HepG2 (cell line): ENCODE measurements around the gene CMTM1. TPM values are rescaled to one million over a fixed set of nuclear protein-coding genes. Genes with fewer than 3 reads are reported as not detected.

Experiments used
- HCFC1 ChIP-seq: fragments of 150-350 bp; IDR thresholded peaks from 2 replicates; pipeline ENCODE4 v1.6.1; 2014; ENCODE audit warnings: low read depth, low read length
- HMGA1 ChIP-seq: sonication (generic); formaldehyde crosslinking; conservative IDR thresholded peaks from 2 replicates; pipeline ENCODE4 v1.4.0; 2020; ENCODE audit warnings: missing genetic modification reagents
- HNRNPLL ChIP-seq: fragments of 200-400 bp; formaldehyde crosslinking; IDR thresholded peaks from 2 replicates; pipeline ENCODE4 v1.6.1; 2017; ENCODE audit warnings: mild to moderate bottlenecking, low read depth, low read length; ENCODE audit not compliant: poor library complexity, severe bottlenecking
- KDM4B ChIP-seq: sonication (generic); formaldehyde crosslinking; IDR thresholded peaks from 2 replicates; pipeline ENCODE4 v1.4.0; 2020; ENCODE audit warnings: missing genetic modification reagents
- KDM6A ChIP-seq: IDR thresholded peaks from 2 replicates; pipeline ENCODE4 v1.6.1; 2016; ENCODE audit warnings: low read depth
- POLR2A ChIP-seq, 2 experiments: IDR thresholded peaks; 2 replicates each; pipeline ENCODE4 v1.6.1; 2011; ENCODE audit warnings: low read depth in 2 of 2, low read length in 2 of 2, mild to moderate bottlenecking in 1 of 2, moderate library complexity in 1 of 2; ENCODE audit not compliant: insufficient read depth in 1 of 2
- SALL2 ChIP-seq: sonication (generic); formaldehyde crosslinking; IDR thresholded peaks from 2 replicates; pipeline ENCODE4 v1.8.1; 2023; ENCODE audit warnings: mild to moderate bottlenecking, missing genetic modification reagents, inconsistent platforms
- SP4 ChIP-seq: sonication (generic); formaldehyde crosslinking; IDR thresholded peaks from 2 replicates; pipeline ENCODE4 v1.8.1; 2023; ENCODE audit warnings: mild to moderate bottlenecking, missing genetic modification reagents
- TMF1 ChIP-seq: sonication (generic); formaldehyde crosslinking; IDR thresholded peaks from 2 replicates; pipeline ENCODE4 v1.8.1; 2022; ENCODE audit warnings: low read depth, missing genetic modification reagents
- YEATS2 ChIP-seq: sonication (generic); formaldehyde crosslinking; IDR thresholded peaks from 2 replicates; pipeline ENCODE4 v1.4.0; 2020; ENCODE audit warnings: missing genetic modification reagents, borderline replicate concordance
- ZNF546 ChIP-seq: sonication (generic); formaldehyde crosslinking; conservative IDR thresholded peaks from 2 replicates; pipeline ENCODE4 v1.8.1; 2023; ENCODE audit warnings: mild to moderate bottlenecking, missing genetic modification reagents
- polyA plus RNA-seq, 8 experiments: library from polyadenylated mRNA; depleted of rRNA in 3 of 8; stranded (reverse) in 7 of 8; unstranded in 1 of 8; fragments of >200 nt; fragmentation: Illumina TruSeq in 4 of 8; extraction: Trizol in 4 of 8; gene quantifications; 2 replicates each; pipeline versions ENCODE4 v1.2.1 to v1.2.3, GENCODE V29; 2011 to 2016; ENCODE audit warnings: low read depth in 4 of 8, missing spikeins in 1 of 8, mixed read lengths in 1 of 8; ENCODE audit not compliant: insufficient read depth in 1 of 8
- total RNA-seq, 5 experiments: library from RNA; depleted of rRNA; stranded (reverse); fragments of >200 nt; fragmentation: Illumina TruSeq; extraction: Trizol; gene quantifications; 2 replicates each; pipeline ENCODE4 v1.2.3, GENCODE V29; 2016; ENCODE audit warnings: low read depth in 1 of 5
- TF ChIP-seq, protein P1 (sequence below): sonication (generic); formaldehyde crosslinking; IDR thresholded peaks from 2 replicates; pipeline ENCODE4 v1.4.0; 2020; ENCODE audit warnings: mild to moderate bottlenecking, missing genetic modification reagents
- TF ChIP-seq, protein P2 (sequence below): sonication (generic); formaldehyde crosslinking; IDR thresholded peaks from 2 replicates; pipeline ENCODE4 v1.5.0; 2020; ENCODE audit warnings: missing genetic modification reagents
- TF ChIP-seq, protein P3 (sequence below): sonication (generic); formaldehyde crosslinking; IDR thresholded peaks from 2 replicates; pipeline ENCODE4 v1.5.1; 2020; ENCODE audit warnings: missing genetic modification reagents, mild to moderate bottlenecking, borderline replicate concordance
- TF ChIP-seq, protein P4 (sequence below): sonication (generic); formaldehyde crosslinking; IDR thresholded peaks from 2 replicates; pipeline ENCODE4 v1.5.1; 2020; ENCODE audit warnings: mild to moderate bottlenecking, missing genetic modification reagents, borderline replicate concordance
- TF ChIP-seq, protein P5 (sequence below): sonication (generic); formaldehyde crosslinking; IDR thresholded peaks from 2 replicates; pipeline ENCODE4 v1.4.0; 2020; ENCODE audit warnings: mild to moderate bottlenecking, missing genetic modification reagents

Gene CMTM1
- total and polyA plus RNA-seq, 2 of the 13 experiments (the other 11 are each of a cell fraction or from before 2014, with no cell fraction given) = 1.7 to 2.9 TPM

DNA sequence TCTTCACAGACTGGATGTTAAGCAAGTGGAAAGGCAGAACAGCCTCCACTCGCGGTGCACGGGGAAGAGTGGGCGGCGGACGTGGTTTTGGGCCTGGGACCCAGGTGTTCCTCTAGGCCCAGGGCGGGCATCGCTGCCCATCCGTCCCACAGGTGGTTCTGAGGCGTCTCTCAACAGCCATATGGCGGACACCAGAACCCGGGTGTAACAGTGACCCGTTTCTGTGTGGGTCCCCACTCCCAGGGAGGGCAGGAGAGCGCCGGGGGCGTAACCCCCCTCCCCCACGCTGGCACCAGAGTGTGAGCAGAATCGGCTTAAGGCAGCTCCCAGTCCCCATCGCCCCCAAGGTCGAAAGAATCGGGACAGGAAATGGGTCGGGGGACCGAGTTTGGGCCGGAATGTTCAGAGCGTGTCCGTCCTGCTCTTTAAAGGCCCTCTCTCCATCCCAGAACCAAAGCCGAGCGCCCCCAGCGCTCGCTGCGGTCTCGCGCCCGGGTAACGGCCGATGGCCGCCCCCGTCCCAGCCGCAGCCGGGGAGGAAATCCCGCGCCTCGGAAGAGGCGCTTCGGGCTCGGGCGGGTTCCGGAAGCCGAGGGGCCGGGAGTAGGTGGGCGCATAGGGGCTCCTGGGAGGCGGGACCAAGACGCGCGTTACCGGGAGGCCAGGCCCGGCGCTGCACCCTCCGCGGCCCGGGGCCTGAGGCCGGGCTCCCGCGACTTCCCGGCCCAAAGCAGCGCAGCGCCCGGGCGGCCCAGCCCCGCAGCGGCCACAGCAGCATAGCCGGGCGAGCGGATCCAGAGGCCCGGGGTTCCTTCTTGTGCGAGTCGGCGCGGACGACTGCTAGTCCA, 16.7 kb upstream of the CMTM1 start, which contains the start of gene TK2 (continued):
- TF ChIP-seq, protein P1, sequence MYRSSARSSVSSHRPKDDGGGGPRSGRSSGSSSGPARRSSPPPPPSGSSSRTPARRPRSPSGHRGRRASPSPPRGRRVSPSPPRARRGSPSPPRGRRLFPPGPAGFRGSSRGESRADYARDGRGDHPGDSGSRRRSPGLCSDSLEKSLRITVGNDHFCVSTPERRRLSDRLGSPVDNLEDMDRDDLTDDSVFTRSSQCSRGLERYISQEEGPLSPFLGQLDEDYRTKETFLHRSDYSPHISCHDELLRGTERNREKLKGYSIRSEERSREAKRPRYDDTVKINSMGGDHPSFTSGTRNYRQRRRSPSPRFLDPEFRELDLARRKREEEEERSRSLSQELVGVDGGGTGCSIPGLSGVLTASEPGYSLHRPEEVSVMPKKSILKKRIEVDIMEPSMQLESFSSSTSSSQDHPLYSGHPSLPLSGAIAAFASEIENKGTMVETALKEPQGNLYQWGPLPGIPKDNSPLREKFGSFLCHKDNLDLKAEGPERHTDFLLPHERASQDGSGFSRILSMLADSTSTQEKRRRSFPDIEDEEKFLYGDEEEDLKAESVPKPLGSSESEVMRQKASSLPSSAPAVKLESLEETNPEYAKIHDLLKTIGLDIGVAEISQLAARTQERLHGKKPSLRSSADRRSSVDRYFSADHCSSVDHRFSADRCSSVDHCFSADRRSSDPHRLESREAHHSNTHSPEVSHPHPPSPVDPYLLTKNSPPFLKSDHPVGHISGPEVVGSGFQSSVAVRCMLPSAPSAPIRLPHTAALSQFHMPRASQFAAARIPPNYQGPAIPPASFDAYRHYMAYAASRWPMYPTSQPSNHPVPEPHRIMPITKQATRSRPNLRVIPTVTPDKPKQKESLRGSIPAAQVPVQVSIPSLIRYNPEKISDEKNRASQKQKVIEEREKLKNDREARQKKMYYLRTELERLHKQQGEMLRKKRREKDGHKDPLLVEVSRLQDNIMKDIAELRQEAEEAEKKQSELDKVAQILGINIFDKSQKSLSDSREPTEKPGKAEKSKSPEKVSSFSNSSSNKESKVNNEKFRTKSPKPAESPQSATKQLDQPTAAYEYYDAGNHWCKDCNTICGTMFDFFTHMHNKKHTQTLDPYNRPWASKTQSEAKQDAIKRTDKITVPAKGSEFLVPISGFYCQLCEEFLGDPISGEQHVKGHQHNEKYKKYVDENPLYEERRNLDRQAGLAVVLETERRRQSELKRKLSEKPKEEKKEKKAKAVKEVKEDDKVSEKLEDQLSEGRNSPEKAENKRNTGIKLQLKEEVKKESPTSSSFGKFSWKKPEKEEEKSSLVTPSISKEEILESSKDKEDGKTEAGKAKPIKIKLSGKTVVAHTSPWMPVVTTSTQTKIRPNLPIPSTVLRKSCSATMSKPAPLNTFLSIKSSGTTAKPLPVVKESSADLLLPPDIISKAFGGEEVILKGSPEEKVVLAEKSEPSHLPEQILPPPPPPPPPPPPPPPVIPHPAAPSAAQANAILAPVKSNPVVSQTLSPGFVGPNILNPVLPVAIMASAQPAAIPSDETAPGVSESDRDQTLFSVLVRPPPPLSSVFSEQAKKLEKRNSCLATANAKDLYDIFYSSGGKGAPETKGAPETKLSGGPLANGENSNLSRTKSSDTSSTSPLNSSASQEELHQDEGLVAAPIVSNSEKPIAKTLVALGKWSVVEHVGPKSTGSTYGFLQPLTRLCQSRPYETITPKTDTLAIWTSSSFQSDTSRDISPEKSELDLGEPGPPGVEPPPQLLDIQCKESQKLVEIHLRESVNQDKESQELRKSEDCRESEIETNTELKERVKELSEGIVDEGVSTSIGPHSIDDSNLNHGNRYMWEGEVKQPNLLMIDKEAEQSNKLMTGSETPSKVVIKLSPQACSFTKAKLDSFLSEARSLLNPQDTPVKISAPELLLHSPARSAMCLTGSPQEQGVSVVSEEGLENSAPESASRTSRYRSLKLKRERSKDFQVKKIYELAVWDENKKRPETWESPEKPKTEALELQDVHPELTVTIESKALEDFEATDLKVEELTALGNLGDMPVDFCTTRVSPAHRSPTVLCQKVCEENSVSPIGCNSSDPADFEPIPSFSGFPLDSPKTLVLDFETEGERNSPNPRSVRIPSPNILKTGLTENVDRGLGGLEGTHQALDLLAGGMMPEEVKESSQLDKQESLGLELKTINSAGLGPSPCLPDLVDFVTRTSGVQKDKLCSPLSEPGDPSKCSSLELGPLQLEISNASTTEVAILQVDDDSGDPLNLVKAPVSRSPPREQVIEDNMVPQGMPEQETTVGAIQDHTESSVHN = no peak
- TF ChIP-seq SP4 (CRISPR knock-in tag) (peak; percentile 63), ZNF546 (CRISPR knock-in tag) (peak; percentile 96), YEATS2 (CRISPR knock-in tag) (peak; percentile 64), HMGA1 (CRISPR knock-in tag) (no peak), SALL2 (CRISPR knock-in tag) (peak; percentile 81; the same call in 1 of the 2 replicates), TMF1 (no peak), KDM4B (CRISPR knock-in tag) (no peak), HNRNPLL (peak; percentile 83), HCFC1 (no peak), POLR2A (IDR thresholded peaks at IDR 0.05; ENCODE audit: insufficient read depth in 1 of 2, low read depth in 2 of 2, low read length in 2 of 2) (peak; percentile 87 to 89), KDM6A (no peak)
- TF ChIP-seq, protein P2, sequence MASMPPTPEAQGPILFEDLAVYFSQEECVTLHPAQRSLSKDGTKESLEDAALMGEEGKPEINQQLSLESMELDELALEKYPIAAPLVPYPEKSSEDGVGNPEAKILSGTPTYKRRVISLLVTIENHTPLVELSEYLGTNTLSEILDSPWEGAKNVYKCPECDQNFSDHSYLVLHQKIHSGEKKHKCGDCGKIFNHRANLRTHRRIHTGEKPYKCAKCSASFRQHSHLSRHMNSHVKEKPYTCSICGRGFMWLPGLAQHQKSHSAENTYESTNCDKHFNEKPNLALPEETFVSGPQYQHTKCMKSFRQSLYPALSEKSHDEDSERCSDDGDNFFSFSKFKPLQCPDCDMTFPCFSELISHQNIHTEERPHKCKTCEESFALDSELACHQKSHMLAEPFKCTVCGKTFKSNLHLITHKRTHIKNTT (CRISPR knock-in tag) = no peak
- TF ChIP-seq, protein P3, sequence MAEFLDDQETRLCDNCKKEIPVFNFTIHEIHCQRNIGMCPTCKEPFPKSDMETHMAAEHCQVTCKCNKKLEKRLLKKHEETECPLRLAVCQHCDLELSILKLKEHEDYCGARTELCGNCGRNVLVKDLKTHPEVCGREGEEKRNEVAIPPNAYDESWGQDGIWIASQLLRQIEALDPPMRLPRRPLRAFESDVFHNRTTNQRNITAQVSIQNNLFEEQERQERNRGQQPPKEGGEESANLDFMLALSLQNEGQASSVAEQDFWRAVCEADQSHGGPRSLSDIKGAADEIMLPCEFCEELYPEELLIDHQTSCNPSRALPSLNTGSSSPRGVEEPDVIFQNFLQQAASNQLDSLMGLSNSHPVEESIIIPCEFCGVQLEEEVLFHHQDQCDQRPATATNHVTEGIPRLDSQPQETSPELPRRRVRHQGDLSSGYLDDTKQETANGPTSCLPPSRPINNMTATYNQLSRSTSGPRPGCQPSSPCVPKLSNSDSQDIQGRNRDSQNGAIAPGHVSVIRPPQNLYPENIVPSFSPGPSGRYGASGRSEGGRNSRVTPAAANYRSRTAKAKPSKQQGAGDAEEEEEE (CRISPR knock-in tag) = no peak
- TF ChIP-seq, protein P4, sequence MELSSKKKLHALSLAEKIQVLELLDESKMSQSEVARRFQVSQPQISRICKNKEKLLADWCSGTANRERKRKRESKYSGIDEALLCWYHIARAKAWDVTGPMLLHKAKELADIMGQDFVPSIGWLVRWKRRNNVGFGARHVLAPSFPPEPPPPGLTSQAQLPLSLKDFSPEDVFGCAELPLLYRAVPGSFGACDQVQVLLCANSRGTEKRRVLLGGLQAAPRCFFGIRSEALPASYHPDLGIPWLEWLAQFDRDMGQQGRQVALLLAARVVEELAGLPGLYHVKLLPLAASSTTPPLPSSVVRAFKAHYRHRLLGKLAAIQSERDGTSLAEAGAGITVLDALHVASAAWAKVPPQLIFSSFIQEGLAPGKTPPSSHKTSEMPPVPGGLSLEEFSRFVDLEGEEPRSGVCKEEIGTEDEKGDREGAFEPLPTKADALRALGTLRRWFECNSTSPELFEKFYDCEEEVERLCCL (CRISPR knock-in tag) = no peak
- TF ChIP-seq, protein P5, sequence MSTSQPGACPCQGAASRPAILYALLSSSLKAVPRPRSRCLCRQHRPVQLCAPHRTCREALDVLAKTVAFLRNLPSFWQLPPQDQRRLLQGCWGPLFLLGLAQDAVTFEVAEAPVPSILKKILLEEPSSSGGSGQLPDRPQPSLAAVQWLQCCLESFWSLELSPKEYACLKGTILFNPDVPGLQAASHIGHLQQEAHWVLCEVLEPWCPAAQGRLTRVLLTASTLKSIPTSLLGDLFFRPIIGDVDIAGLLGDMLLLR (CRISPR knock-in tag) = no peak
